Kidney (tissue), 14 donors: ENCODE results near the gene EZR. TPM values are rescaled to one million over a fixed set of nuclear protein-coding genes. Genes with fewer than 3 reads are reported as not detected.
A peak's percentile ranks its signal among the peaks of the same experiment; 100 is the strongest.

Experiments
- DNase-seq, 5 donors: peaks; one replicate each; pipeline ENCODE4 v3.0.0-alpha.2; 2013 to 2020
- FAIRE-seq: peaks from 2 replicates; lab custom pipeline; 2012; peaks lifted over from hg19 to GRCh38; lab: Jason Lieb, UNC
- H3K27ac ChIP-seq, 2 donors: one replicate each; pipeline ENCODE4 v1.7.0; 2013; ENCODE audit warnings: low read depth in 2 of 2, low read length in 2 of 2, inconsistent platforms in 1 of 2
- H3K27me3 ChIP-seq: one replicate; pipeline ENCODE4 v1.7.1; 2013; ENCODE audit warnings: low read length, inconsistent platforms; ENCODE audit not compliant: control insufficient read depth, insufficient read depth
- H3K36me3 ChIP-seq, 3 donors: one replicate each; pipeline versions ENCODE4 v1.7.0 to v1.7.1; 2013; ENCODE audit warnings: low read length in 3 of 3, control low read depth in 1 of 3, inconsistent platforms in 1 of 3; ENCODE audit not compliant: insufficient read depth in 3 of 3, control insufficient read depth in 2 of 3
- H3K4me1 ChIP-seq, 3 donors: one replicate each; pipeline versions ENCODE4 v1.7.0 to v1.7.1; 2013; ENCODE audit warnings: low read length in 3 of 3, inconsistent platforms in 1 of 3, low read depth in 1 of 3; ENCODE audit not compliant: control insufficient read depth in 2 of 3, insufficient read depth in 2 of 3
- H3K4me3 ChIP-seq, 3 donors: one replicate each; pipeline versions ENCODE4 v1.7.0 to v1.8.1; 2013; ENCODE audit warnings: low read length in 3 of 3, control low read depth in 1 of 3, inconsistent platforms in 1 of 3
- H3K9ac ChIP-seq, 3 donors: one replicate each; pipeline versions ENCODE4 v1.7.0 to v1.7.1; 2013; ENCODE audit warnings: low read length in 3 of 3, control low read depth in 1 of 3, inconsistent platforms in 1 of 3
- H3K9me3 ChIP-seq, 3 donors: one replicate each; pipeline versions ENCODE4 v1.7.0 to v1.7.1; 2013; ENCODE audit warnings: low read length in 3 of 3, control low read depth in 1 of 3, inconsistent platforms in 1 of 3; ENCODE audit not compliant: control insufficient read depth in 2 of 3, insufficient read depth in 1 of 3
- CTCF ChIP-seq: IDR thresholded peaks from 3 replicates; pipeline ENCODE4 v1.5.1; 2012; ENCODE audit warnings: mild to moderate bottlenecking, moderate library complexity, borderline replicate concordance; ENCODE audit not compliant: insufficient read depth; ENCODE audit errors: extremely low read depth
- intact Hi-C: fragments of 100-400 bp; cut with DNase I; formaldehyde crosslinking; loops from one replicate; pipeline ENCODE4 v1.11.1; 2022
- polyA plus RNA-seq: library from polyadenylated mRNA; stranded (reverse); fragments of 350-450 nt; fragmentation: Illumina TruSeq; extraction: RNeasy Lipid Tissue Mini Kit (QIAGEN cat#74804); gene quantifications from one replicate; pipeline ENCODE4 v1.2.3, GENCODE V29; 2014; ENCODE audit warnings: low read depth, low replicate concordance; ENCODE audit not compliant: insufficient read depth
- total RNA-seq: library from RNA; stranded (reverse); fragmentation: NEBNext Ultra II Directional; extraction: Animal tissue kit (Norgen Biotek cat#: 25700); gene quantifications from one replicate; pipeline ENCODE4 v1.2.1, GENCODE V29; 2021
- donor health status: control.
- donor health status: control.
- donor health status: control.
- donor health status: control.
- donor health status: control.
- donor health status: DM: yes; HTN: yes; CAD: no.
- donor health status: Normal renal cell carcinoma (clear cell type).

EZR gene
- total and polyA plus RNA-seq, 2 donors from 2014 or later: 154 to 636 TPM

DNA sequence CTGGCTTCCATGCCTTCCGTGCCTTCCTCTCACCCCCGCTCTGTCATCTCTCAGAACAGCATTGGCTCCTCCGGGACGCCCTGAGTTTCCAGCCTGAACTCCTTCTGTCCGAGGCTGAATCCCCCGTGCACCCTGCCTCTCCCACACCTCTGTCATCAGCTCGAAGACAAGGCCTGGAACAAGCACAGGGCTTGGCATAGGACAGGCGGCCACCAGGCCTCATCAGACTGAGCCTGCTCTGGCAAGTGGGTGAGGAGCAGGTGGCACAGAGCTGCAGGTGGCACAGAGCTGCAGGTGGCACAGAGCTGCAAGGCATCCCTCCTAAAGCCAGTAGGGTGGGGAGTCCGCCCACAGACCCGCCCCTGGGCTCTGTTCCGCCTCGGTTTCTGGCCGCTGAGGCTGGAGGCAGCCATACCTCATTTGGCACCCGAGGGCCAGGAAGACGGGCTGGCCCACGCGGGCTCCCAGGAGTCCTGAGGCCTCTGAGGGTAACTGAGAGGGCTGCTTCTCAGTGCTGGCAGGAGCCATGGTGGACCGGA lies 60.2 kb downstream of the EZR start:
- TF ChIP-seq CTCF: no peak
- DNase-seq (no peak), FAIRE-seq (no peak)
- H3K9ac ChIP-seq: no peak overlapping the region
- no peaks in the 10 kb centered on the region for H3K27me3 ChIP-seq
- H3K4me1 ChIP-seq: peaks cover 0 to 2% (median 0%) of the 10 kb centered on the region in 3 donors
- H3K4me3 ChIP-seq: no peak overlapping the region
- no peaks in the 10 kb centered on the region for H3K36me3 ChIP-seq
- H3K9me3 ChIP-seq: no peaks in the 10 kb centered on the region
- no peak overlapping the region for H3K27ac ChIP-seq
- intact Hi-C loops: no loop called here

GRCh38 chr6:158758451-158758860 lies 60.7 kb downstream of the EZR start:
- Histone ChIP-seq H3K27ac (no peak overlapping the region), H3K9ac (no peak overlapping the region), H3K27me3 (no peaks in the 10 kb centered on the region), H3K9me3 (no peaks in the 10 kb centered on the region), H3K4me3 (no peak overlapping the region), H3K36me3 (no peaks in the 10 kb centered on the region), H3K4me1 (peaks cover 0 to 2% (median 0%) of the 10 kb centered on the region in 3 donors)
- intact Hi-C loops: no loop called here
- peak in 4 of 5 donors; percentile 90 to 94 (median 90) for DNase-seq
- TF ChIP-seq CTCF: no peak
- no peak for FAIRE-seq

GRCh38 chr6:158757753-158758090 lies 61.4 kb downstream of the EZR start:
- Histone ChIP-seq H3K4me1 (peaks cover 0 to 2% (median 1%) of the 10 kb centered on the region in 3 donors), H3K9ac (no peak overlapping the region), H3K4me3 (no peak overlapping the region), H3K27ac (no peak overlapping the region), H3K27me3 (no peaks in the 10 kb centered on the region), H3K9me3 (no peaks in the 10 kb centered on the region), H3K36me3 (no peaks in the 10 kb centered on the region)
- DNase-seq (no peak), FAIRE-seq (no peak)
- intact Hi-C loops: no loop called here
- no peak for TF ChIP-seq CTCF
